ENCODE data around the gene SFXN1. TPM values are rescaled to one million over a fixed set of nuclear protein-coding genes. Genes with fewer than 3 reads are reported as not detected.

SFXN1 gene
- total and polyA plus RNA-seq, 2 donors (not counting 3 experiments of a cell fraction or from before 2014, with no cell fraction given): 61.7 to 69.3 TPM

GRCh38 chr5:175566697-175567096 is 88.3 kb downstream of the SFXN1 start:
- POLR2A ChIA-PET: no interaction called here

More at GRCh38 chr5:175566697-175567096, 88.3 kb downstream of the SFXN1 start:
- H3K79me2 ChIP-seq (ENCODE audit: control insufficient read depth, insufficient read depth, low read length): no peaks in the 10 kb centered on the region
- no peak overlapping the region for H3K9ac ChIP-seq (replicated peaks; ENCODE audit: extremely low read depth, insufficient read depth, low read length)
- BruUV-seq (replicated peaks): no TSS peak
- no peak overlapping the region for H3K4me2 ChIP-seq (ENCODE audit: insufficient read depth, low read length)
- TF ChIP-seq FOS (IDR thresholded peaks at IDR 0.05; ENCODE audit: borderline replicate concordance, insufficient read depth, low read length) (no peak), POLR2A (IDR thresholded peaks at IDR 0.05; ENCODE audit: low read depth, low read length) (no peak), MYC (IDR thresholded peaks at IDR 0.05; ENCODE audit: low read depth, low read length) (no peak), CTCF (IDR thresholded peaks at IDR 0.05; ENCODE audit: extremely low read depth in 1 of 2, insufficient read depth in 1 of 2, low read depth in 1 of 2, low read length in 2 of 2) (no peak), MAX (IDR thresholded peaks at IDR 0.05; ENCODE audit: insufficient read depth, insufficient read length) (no peak), POLR2AphosphoS5 (IDR thresholded peaks at IDR 0.05; ENCODE audit: insufficient read depth, low read depth, low read length) (no peak), GATA2 (IDR thresholded peaks at IDR 0.05; ENCODE audit: insufficient read depth, insufficient read length, low read depth, low read length) (no peak), EZH2 (IDR thresholded peaks at IDR 0.05; ENCODE audit: borderline replicate concordance, low read depth, low read length, severe bottlenecking) (no peak), JUN (IDR thresholded peaks at IDR 0.05; ENCODE audit: borderline replicate concordance, insufficient read depth, insufficient read length, low read depth) (no peak)
- intact Hi-C loops (cut with micrococcal nuclease): no loop called here
- no peaks in the 10 kb centered on the region for H3K27me3 ChIP-seq (ENCODE audit: control insufficient read depth in 2 of 2, insufficient read depth in 2 of 2, low read length in 2 of 2)
- no peaks in the 10 kb centered on the region for H3K9me3 ChIP-seq (replicated peaks; ENCODE audit: control insufficient read depth, insufficient read depth, low read length)
- dilution Hi-C loops (cut with MboI; ENCODE audit: extremely low pct_ligation_motif_present, low sequenced_read_pairs): no loop called here
- H3K4me3 ChIP-seq (replicated peaks in 1 of 3; ENCODE audit: insufficient read depth in 1 of 3, low read depth in 1 of 3, low read length in 3 of 3): no peak overlapping the region
- CTCF ChIA-PET: no interaction called here
- no peaks in the 10 kb centered on the region for H4K20me1 ChIP-seq (replicated peaks; ENCODE audit: control insufficient read depth, extremely low read depth, insufficient read depth, low read length)
- H3K4me1 ChIP-seq (ENCODE audit: control insufficient read depth, extremely low read depth, insufficient read depth, low read length): no peaks in the 10 kb centered on the region
- no peak overlapping the region for H3K27ac ChIP-seq (ENCODE audit: insufficient read depth, low read depth, low read length)
- H2AFZ ChIP-seq (ENCODE audit: low read depth, low read length): no peak overlapping the region
- FAIRE-seq (no peak), DNase-seq (ENCODE audit: low read depth, low spot score) (no peak)
- H3K9me1 ChIP-seq (replicated peaks; ENCODE audit: control insufficient read depth, extremely low read depth, insufficient read depth, low read length): no peaks in the 10 kb centered on the region
- H3K36me3 ChIP-seq (ENCODE audit: control insufficient read depth in 2 of 2, extremely low read depth in 1 of 2, insufficient read depth in 2 of 2, low read length in 2 of 2): no peaks in the 10 kb centered on the region
